Amygdala (tissue), 56 donors: ENCODE measurements around the gene OTUD1.
A peak's percentile ranks its signal among the peaks of the same experiment; 100 is the strongest.

Experiments
- DNase-seq, 56 donors: peaks; one replicate each; lab custom pipeline; 2025; lab: John Stamatoyannopoulos, UW

Gene OTUD1

GRCh38 chr10:23419655-23420329 lies 19.1 kb upstream of the OTUD1 start:
- DNase-seq, result no peak

- DNase-seq, result no peak
Measured at GRCh38 chr10:23421397-23421796, 17.5 kb upstream of the OTUD1 start.

GRCh38 chr10:23422003-23422411 lies 16.9 kb upstream of the OTUD1 start:
- DNase-seq, result no peak

- no peak for DNase-seq
Measured at GRCh38 chr10:23432166-23432565, 6.7 kb upstream of the OTUD1 start.

- no peak for DNase-seq
Measured at GRCh38 chr10:23432639-23433038, 6.2 kb upstream of the OTUD1 start.

GRCh38 chr10:23433701-23434100 lies 5.2 kb upstream of the OTUD1 start:
- no peak for DNase-seq

- DNase-seq, result no peak
Measured at GRCh38 chr10:23435378-23435777, 3.5 kb upstream of the OTUD1 start.

- no peak for DNase-seq
Measured at GRCh38 chr10:23436983-23437382, 1.9 kb upstream of the OTUD1 start.

GRCh38 chr10:23437963-23438546 lies 820 bp upstream of the OTUD1 start:
- DNase-seq, result peak in 3 of 56 donors; percentile 30 to 60 (median 46)

GRCh38 chr10:23439452-23439960 lies 631 bp downstream of the OTUD1 start:
- peak in 16 of 56 donors; percentile 20 to 67 (median 44) for DNase-seq

GRCh38 chr10:23439961-23440889 lies 1.4 kb downstream of the OTUD1 start:
- DNase-seq, result peak in 23 of 56 donors; percentile 3 to 56 (median 27)

GRCh38 chr10:23441251-23441650 lies 2.4 kb downstream of the OTUD1 start:
- no peak for DNase-seq

- no peak for DNase-seq
Measured at GRCh38 chr10:23442936-23443335, 4.1 kb downstream of the OTUD1 start.

GRCh38 chr10:23445591-23445990 lies 6.7 kb downstream of the OTUD1 start:
- no peak for DNase-seq

- no peak for DNase-seq
Measured at GRCh38 chr10:23448323-23448722, 9.4 kb downstream of the OTUD1 start.

- DNase-seq, result peak in 1 of 56 donors; percentile 24
Measured at GRCh38 chr10:23448802-23449570, 10.1 kb downstream of the OTUD1 start.

GRCh38 chr10:23452033-23452655 lies 13.3 kb downstream of the OTUD1 start:
- DNase-seq, result no peak

- DNase-seq, result no peak
Measured at GRCh38 chr10:23453465-23453864, 14.6 kb downstream of the OTUD1 start.

- no peak for DNase-seq
Measured at GRCh38 chr10:23457632-23458417, 18.9 kb downstream of the OTUD1 start.
